Colonic mucosa (tissue), 4 donors: ENCODE data around the gene VAMP2. TPM values are rescaled to one million over a fixed set of nuclear protein-coding genes. Genes with fewer than 3 reads are reported as not detected.

ENCODE experiments used
- DNase-seq: peaks from one replicate; pipeline ENCODE4 v3.0.0-alpha.2; 2020
- H3K27ac ChIP-seq: fragments of 200-600 bp; one replicate; pipeline ENCODE4 v1.8.0; 2021
- H3K27me3 ChIP-seq: fragments of 200-600 bp; one replicate; pipeline ENCODE4 v1.8.0; 2021
- H3K36me3 ChIP-seq: fragments of 200-600 bp; one replicate; pipeline ENCODE4 v1.8.0; 2021
- H3K4me1 ChIP-seq: fragments of 200-600 bp; one replicate; pipeline ENCODE4 v1.8.0; 2021; ENCODE audit warnings: mild to moderate bottlenecking
- H3K4me3 ChIP-seq: fragments of 200-600 bp; one replicate; pipeline ENCODE4 v1.8.0; 2021
- H3K9ac ChIP-seq, 2 donors: one replicate each; pipeline ENCODE4 v1.7.0; 2013; ENCODE audit warnings: control low read depth in 2 of 2, low read depth in 2 of 2, low read length in 2 of 2
- H3K9me3 ChIP-seq: fragments of 200-600 bp; one replicate; pipeline ENCODE4 v1.8.0; 2021
- CTCF ChIP-seq: fragments of 200-600 bp; IDR thresholded peaks from one replicate; pipeline ENCODE4 v1.8.0; 2022; ENCODE audit warnings: antibody characterized with exemption, mild to moderate bottlenecking
- intact Hi-C: fragments of 100-400 bp; cut with DNase I; formaldehyde crosslinking; loops from one replicate; pipeline ENCODE4 v1.14.1; 2022
- total RNA-seq, 2 donors: library from RNA; stranded (reverse); fragmentation: NEBNext Ultra II Directional in 1 of 2; extraction: Animal tissue kit (Norgen Biotek cat#: 25700) in 1 of 2; gene quantifications; one replicate each; pipeline ENCODE4 v1.2.1, GENCODE V29; 2021
- donor health status: healthy.
- donor health status: DM: no; HTN: no; CAD: no.
- donor health status: DM: no; HTN: no; CAD: no.

The VAMP2 gene
- total RNA-seq, 2 donors from 2014 or later: 34.0 to 38.8 TPM

- no peak overlapping the region for H3K9ac ChIP-seq
- H3K4me1 ChIP-seq: peaks cover 4% of the 10 kb centered on the region
- H3K4me3 ChIP-seq: no peak overlapping the region
- intact Hi-C loops: no loop called here
- H3K9me3 ChIP-seq: no peaks in the 10 kb centered on the region
- no peak for TF ChIP-seq CTCF
- no peak overlapping the region for H3K27ac ChIP-seq
- DNase-seq: no peak
- H3K27me3 ChIP-seq: no peaks in the 10 kb centered on the region
- H3K36me3 ChIP-seq: no peaks in the 10 kb centered on the region
These were observed 42.2 kb upstream of the VAMP2 start for GRCh38 chr17:8204761-8205555.

GRCh38 chr17:8192070-8192815 is 29.5 kb upstream of the VAMP2 start:
- no peak for TF ChIP-seq CTCF
- intact Hi-C loops: no loop called here
- H3K27ac ChIP-seq: peak overlapping the region; percentile 84
- peak; percentile 90 for DNase-seq
- H3K4me3 ChIP-seq: peak overlapping the region; percentile 12
- no peaks in the 10 kb centered on the region for H3K9me3 ChIP-seq
- H3K9ac ChIP-seq: peak overlapping the region in 1 of 2 donors; percentile 67
- no peaks in the 10 kb centered on the region for H3K36me3 ChIP-seq
- no peaks in the 10 kb centered on the region for H3K4me1 ChIP-seq
- no peaks in the 10 kb centered on the region for H3K27me3 ChIP-seq

GRCh38 chr17:8190506-8190905 is 27.8 kb upstream of the VAMP2 start:
- no peaks in the 10 kb centered on the region for H3K9me3 ChIP-seq
- peak overlapping the region; percentile 96 for H3K27ac ChIP-seq
- H3K36me3 ChIP-seq: no peaks in the 10 kb centered on the region
- peak overlapping the region in 1 of 2 donors; percentile 94 for H3K9ac ChIP-seq
- H3K27me3 ChIP-seq: no peaks in the 10 kb centered on the region
- no peak for DNase-seq
- TF ChIP-seq CTCF: no peak
- H3K4me1 ChIP-seq: no peaks in the 10 kb centered on the region
- intact Hi-C loops: no loop called here
- no peak overlapping the region for H3K4me3 ChIP-seq

- peak within 1 kb of the TSS; percentile 93 to 94 for H3K9ac ChIP-seq
- no peaks in the 10 kb centered on the region for H3K27me3 ChIP-seq
- no peaks in the 10 kb centered on the region for H3K9me3 ChIP-seq
- TF ChIP-seq CTCF: no peak
- no peaks in the 10 kb centered on the region for H3K4me1 ChIP-seq
- peak; percentile 98 for DNase-seq
- intact Hi-C loops: no loop called here
- peak within 1 kb of the TSS; percentile 90 for H3K4me3 ChIP-seq
- H3K27ac ChIP-seq: peak within 1 kb of the TSS; percentile 96
- no peaks in the 10 kb centered on the region for H3K36me3 ChIP-seq
These were observed 27.1 kb upstream of the VAMP2 start, which contains the start of gene BORCS6 for GRCh38 chr17:8189711-8190477. Gene BORCS6 (minus strand): TSS chr17:8190180. CDS start chr17:8190140, 40 bp downstream.

GRCh38 chr17:8189041-8189710 is 26.4 kb upstream of the VAMP2 start:
- Histone ChIP-seq H3K9me3 (no peaks in the 10 kb centered on the region), H3K9ac (peak overlapping the region; percentile 93 to 94), H3K4me1 (no peaks in the 10 kb centered on the region), H3K27ac (peak overlapping the region; percentile 96), H3K27me3 (no peaks in the 10 kb centered on the region), H3K4me3 (peak overlapping the region; percentile 90), H3K36me3 (no peaks in the 10 kb centered on the region)
- DNase-seq: peak; percentile 55
- TF ChIP-seq CTCF: no peak
- intact Hi-C loops: no loop called here
